ENCODE results near the gene GALNT14. TPM values are rescaled to one million over a fixed set of nuclear protein-coding genes. Genes with fewer than 3 reads are reported as not detected.

Gene GALNT14
- total RNA-seq, 4 donors from 2014 or later, result 3.2 to 6.6 (median 4.7) TPM

GRCh38 chr2:31134480-31134879 lies 3.8 kb downstream of the GALNT14 start:
- 87% methylated on average over 3 of the region's 5 CpGs for WGBS

GRCh38 chr2:31132786-31133185 lies 5.5 kb downstream of the GALNT14 start:
- 73% methylated on average over 5 of the region's 5 CpGs for WGBS
- no peak for TF ChIP-seq CTCF (IDR thresholded peaks at IDR 0.05)
- TF ChIP-seq EP300 (IDR thresholded peaks at IDR 0.05), result no peak
- TF ChIP-seq POLR2A (IDR thresholded peaks at IDR 0.05), result no peak
- TF ChIP-seq POLR2AphosphoS5 (IDR thresholded peaks at IDR 0.05), result no peak
- Histone ChIP-seq H3K27me3 (peaks cover 33% of the 10 kb centered on the region), H3K4me1 (peaks cover 11% of the 10 kb centered on the region), H3K36me3 (no peaks in the 10 kb centered on the region), H3K4me3 (no peak overlapping the region), H3K27ac (no peak overlapping the region), H3K9me3 (no peaks in the 10 kb centered on the region)
- no peak for DNase-seq (ENCODE audit: low spot score in 2 of 2)

More at GRCh38 chr2:31134480-31134879, 3.8 kb downstream of the GALNT14 start:
- Histone ChIP-seq H3K27ac (no peak overlapping the region), H3K4me1 (peaks cover 21% of the 10 kb centered on the region), H3K36me3 (no peaks in the 10 kb centered on the region), H3K9me3 (no peaks in the 10 kb centered on the region), H3K27me3 (peaks cover 47% of the 10 kb centered on the region), H3K4me3 (no peak overlapping the region)
- no peak for DNase-seq (ENCODE audit: low spot score in 2 of 2)
- TF ChIP-seq POLR2AphosphoS5 (IDR thresholded peaks at IDR 0.05) (no peak), EP300 (IDR thresholded peaks at IDR 0.05) (no peak), POLR2A (IDR thresholded peaks at IDR 0.05) (no peak), CTCF (IDR thresholded peaks at IDR 0.05) (no peak)

- H3K36me3 ChIP-seq, result no peaks in the 10 kb centered on the region
- H3K4me3 ChIP-seq, result no peak overlapping the region
- H3K27ac ChIP-seq, result no peak overlapping the region
- peaks cover 2% of the 10 kb centered on the region for H3K4me1 ChIP-seq
- no peak for DNase-seq (ENCODE audit: low spot score in 2 of 2)
- 43% methylated on average over 4 of the region's 4 CpGs for WGBS
- TF ChIP-seq POLR2AphosphoS5 (IDR thresholded peaks at IDR 0.05), result no peak
- H3K27me3 ChIP-seq, result peaks cover 24% of the 10 kb centered on the region
- H3K9me3 ChIP-seq, result no peaks in the 10 kb centered on the region
Observed at GRCh38 chr2:31131871-31132270, 6.4 kb downstream of the GALNT14 start.

- no peak overlapping the region for H3K4me3 ChIP-seq
- DNase-seq (ENCODE audit: low spot score in 2 of 2), result no peak
- TF ChIP-seq EP300 (IDR thresholded peaks at IDR 0.05) (no peak), POLR2A (IDR thresholded peaks at IDR 0.05) (no peak)
- WGBS, result 58% methylated on average over 6 of the region's 6 CpGs
- H3K27me3 ChIP-seq, result peaks cover 8% of the 10 kb centered on the region
- no peak overlapping the region for H3K27ac ChIP-seq
- H3K4me1 ChIP-seq, result no peaks in the 10 kb centered on the region
- no peaks in the 10 kb centered on the region for H3K36me3 ChIP-seq
- no peaks in the 10 kb centered on the region for H3K9me3 ChIP-seq
Observed at GRCh38 chr2:31129375-31130171, 8.7 kb downstream of the GALNT14 start.

- no peak overlapping the region for H3K4me3 ChIP-seq
- H3K27ac ChIP-seq, result no peak overlapping the region
- H3K27me3 ChIP-seq, result peaks cover 5% of the 10 kb centered on the region
- no peak for DNase-seq (ENCODE audit: low spot score in 2 of 2)
- H3K9me3 ChIP-seq, result no peaks in the 10 kb centered on the region
- 79% methylated on average over 3 of the region's 3 CpGs for WGBS
- H3K4me1 ChIP-seq, result no peaks in the 10 kb centered on the region
- H3K36me3 ChIP-seq, result no peaks in the 10 kb centered on the region
- TF ChIP-seq EP300 (IDR thresholded peaks at IDR 0.05), result no peak
- no peak for TF ChIP-seq POLR2AphosphoS5 (IDR thresholded peaks at IDR 0.05)
- TF ChIP-seq POLR2A (IDR thresholded peaks at IDR 0.05), result no peak
- no peak for TF ChIP-seq CTCF (IDR thresholded peaks at IDR 0.05)
Observed at GRCh38 chr2:31127931-31128330, 10.3 kb downstream of the GALNT14 start.

- WGBS, result 79% methylated on average over 6 of the region's 6 CpGs
- TF ChIP-seq CTCF (IDR thresholded peaks at IDR 0.05), result no peak
- TF ChIP-seq POLR2A (IDR thresholded peaks at IDR 0.05), result no peak
- TF ChIP-seq POLR2AphosphoS5 (IDR thresholded peaks at IDR 0.05), result no peak
- TF ChIP-seq EP300 (IDR thresholded peaks at IDR 0.05), result no peak
Observed at GRCh38 chr2:31125918-31126695, 12.1 kb downstream of the GALNT14 start.

More at GRCh38 chr2:31125918-31126695, 12.1 kb downstream of the GALNT14 start:
- Histone ChIP-seq H3K27ac (no peak overlapping the region), H3K9me3 (no peaks in the 10 kb centered on the region), H3K27me3 (peaks cover 5% of the 10 kb centered on the region), H3K4me3 (no peak overlapping the region), H3K4me1 (no peaks in the 10 kb centered on the region), H3K36me3 (no peaks in the 10 kb centered on the region)
- no peak for DNase-seq (ENCODE audit: low spot score in 2 of 2)

Measured in suprapubic skin (tissue), 4 donors.